Tibial nerve (tissue), 4 donors: ENCODE measurements around the gene ABLIM3.

Source experiments
- CTCF ChIP-seq, 5 experiments: fragments of 200-600 bp in 3 of 5; fragments of 450-650 bp in 2 of 5; sonication (generic) in 3 of 5; IDR thresholded peaks; one replicate each; pipeline ENCODE4 v1.5.1; 2016 to 2019; ENCODE audit warnings: antibody characterized with exemption in 5 of 5, mild to moderate bottlenecking in 3 of 5, moderate library complexity in 2 of 5
- EP300 ChIP-seq, 2 donors: sonication (generic); formaldehyde crosslinking; IDR thresholded peaks; one replicate each; pipeline ENCODE4 v1.6.1; 2017; ENCODE audit warnings: antibody characterized with exemption in 2 of 2, mild to moderate bottlenecking in 1 of 2
- POLR2A ChIP-seq, 2 donors: fragments of 450-650 bp; IDR thresholded peaks; one replicate each; pipeline ENCODE4 v1.6.1; 2017; ENCODE audit warnings: antibody characterized with exemption in 2 of 2, mild to moderate bottlenecking in 2 of 2, moderate library complexity in 2 of 2

GRCh38 chr5:149288436-149288835 is 147.1 kb downstream of the ABLIM3 start:
- no peak for TF ChIP-seq CTCF (IDR thresholded peaks at IDR 0.05)
- TF ChIP-seq POLR2A (IDR thresholded peaks at IDR 0.05): no peak
- TF ChIP-seq EP300 (IDR thresholded peaks at IDR 0.05): peak in 1 of 2 donors; percentile 22
